ENCODE data around the gene A1BG. TPM values are rescaled to one million over a fixed set of nuclear protein-coding genes. Genes with fewer than 3 reads are reported as not detected.

The A1BG gene
- total and polyA plus RNA-seq, 2 of the 8 experiments (the other 6 are each of a cell fraction or from before 2014, with no cell fraction given) = 20.8 to 69.6 TPM

DNA sequence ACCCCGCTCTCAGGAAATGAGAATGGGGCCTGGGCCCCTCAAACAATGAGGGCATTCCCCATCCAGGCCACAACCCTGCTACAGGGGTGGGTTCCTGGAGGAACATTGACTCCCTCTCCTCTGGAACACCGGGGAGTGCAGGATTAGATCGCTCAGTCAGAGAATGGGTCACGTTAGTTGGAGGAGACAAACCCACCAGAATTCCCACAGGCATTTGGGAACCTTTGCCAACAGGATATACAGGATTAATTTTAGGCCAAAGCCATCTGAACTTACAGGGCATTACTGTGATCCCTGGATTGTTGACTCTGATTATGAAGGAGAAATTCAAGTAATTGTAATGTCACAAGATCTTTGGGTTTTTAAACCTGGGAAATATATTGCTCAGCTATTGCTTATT is 45.6 kb downstream of the A1BG start (continued):
- TF ChIP-seq EZH2 (IDR thresholded peaks at IDR 0.05; ENCODE audit: low read depth, low read length, severe bottlenecking) = no peak
- TF ChIP-seq, protein P1, sequence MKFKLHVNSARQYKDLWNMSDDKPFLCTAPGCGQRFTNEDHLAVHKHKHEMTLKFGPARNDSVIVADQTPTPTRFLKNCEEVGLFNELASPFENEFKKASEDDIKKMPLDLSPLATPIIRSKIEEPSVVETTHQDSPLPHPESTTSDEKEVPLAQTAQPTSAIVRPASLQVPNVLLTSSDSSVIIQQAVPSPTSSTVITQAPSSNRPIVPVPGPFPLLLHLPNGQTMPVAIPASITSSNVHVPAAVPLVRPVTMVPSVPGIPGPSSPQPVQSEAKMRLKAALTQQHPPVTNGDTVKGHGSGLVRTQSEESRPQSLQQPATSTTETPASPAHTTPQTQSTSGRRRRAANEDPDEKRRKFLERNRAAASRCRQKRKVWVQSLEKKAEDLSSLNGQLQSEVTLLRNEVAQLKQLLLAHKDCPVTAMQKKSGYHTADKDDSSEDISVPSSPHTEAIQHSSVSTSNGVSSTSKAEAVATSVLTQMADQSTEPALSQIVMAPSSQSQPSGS (IDR thresholded peaks at IDR 0.05; ENCODE audit: low read length) = no peak
- no peak for TF ChIP-seq BRCA1 (IDR thresholded peaks at IDR 0.05; ENCODE audit: low read depth, low read length)
- no peak for TF ChIP-seq KDM4A (IDR thresholded peaks at IDR 0.05; ENCODE audit: low read depth, low read length, severe bottlenecking)
- TF ChIP-seq GTF2F1 (IDR thresholded peaks at IDR 0.05; ENCODE audit: borderline replicate concordance, low read depth, low read length) = no peak
- TF ChIP-seq, protein P2, sequence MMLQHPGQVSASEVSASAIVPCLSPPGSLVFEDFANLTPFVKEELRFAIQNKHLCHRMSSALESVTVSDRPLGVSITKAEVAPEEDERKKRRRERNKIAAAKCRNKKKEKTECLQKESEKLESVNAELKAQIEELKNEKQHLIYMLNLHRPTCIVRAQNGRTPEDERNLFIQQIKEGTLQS (IDR thresholded peaks at IDR 0.05; ENCODE audit: insufficient read depth, low read depth, low read length) = no peak
